ENCODE measurements around the gene PCDHA9. TPM values are rescaled to one million over a fixed set of nuclear protein-coding genes. Genes with fewer than 3 reads are reported as not detected.
"Not testable (repeated sequence)": the region's sequence is repeated elsewhere in the genome, so short reads cannot be mapped to it uniquely, and the experiment has no call there.

PCDHA9 gene
- total RNA-seq, 2 experiments from 2014 or later = not detected

DNA sequence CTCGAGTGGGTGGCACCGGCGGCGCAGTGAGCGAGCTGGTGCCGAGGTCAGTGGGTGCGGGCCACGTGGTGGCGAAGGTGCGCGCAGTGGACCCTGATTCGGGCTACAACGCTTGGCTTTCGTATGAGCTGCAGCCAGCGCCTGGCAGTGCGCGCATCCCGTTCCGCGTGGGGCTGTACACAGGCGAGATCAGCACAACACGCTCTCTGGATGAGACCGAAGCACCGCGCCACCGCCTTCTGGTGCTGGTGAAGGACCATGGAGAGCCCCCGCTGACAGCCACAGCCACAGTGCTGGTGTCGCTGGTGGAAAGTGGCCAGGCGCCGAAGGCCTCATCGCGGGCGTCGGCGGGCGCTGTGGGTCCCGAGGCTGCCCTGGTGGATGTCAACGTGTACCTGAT, 24.7 kb upstream of the PCDHA9 start:
- Mint-ChIP-seq H3K9me3 (peaks cover 10% of the 10 kb centered on the region), H3K4me3 (no peak overlapping the region), H3K4me1 (ENCODE audit: low read depth) (no peaks in the 10 kb centered on the region), H3K27me3 (peaks cover 46% of the 10 kb centered on the region), H3K27ac (no peak overlapping the region), H3K36me3 (ENCODE audit: low read depth) (peaks cover 8% of the 10 kb centered on the region)
- POLR2A ChIA-PET = no interaction called here
- Histone ChIP-seq H3K4me3 (ENCODE audit: low read length) (no peak overlapping the region), H3K27ac (ENCODE audit: low read depth in 1 of 2, low read length in 2 of 2) (no peak overlapping the region), H3K27me3 (ENCODE audit: control insufficient read depth in 1 of 2, insufficient read depth in 2 of 2, low read length in 2 of 2) (peaks cover 18 to 29% of the 10 kb centered on the region in 2 experiments), H3K9me3 (ENCODE audit: control insufficient read depth in 1 of 2, insufficient read depth in 1 of 2, low read length in 2 of 2) (peaks cover 20 to 33% of the 10 kb centered on the region in 2 experiments), H3K4me1 (ENCODE audit: insufficient read depth, low read length) (no peaks in the 10 kb centered on the region), H3K36me3 (ENCODE audit: insufficient read depth, low read length) (no peaks in the 10 kb centered on the region)
- intact Hi-C loops (cut with DNase I, micrococcal nuclease) = no loop called here
- ATAC-seq (ENCODE audit: poor library complexity) (no peak), DNase-seq (no peak)
- CTCF ChIA-PET = no interaction called here
- TF ChIP-seq, protein P1, sequence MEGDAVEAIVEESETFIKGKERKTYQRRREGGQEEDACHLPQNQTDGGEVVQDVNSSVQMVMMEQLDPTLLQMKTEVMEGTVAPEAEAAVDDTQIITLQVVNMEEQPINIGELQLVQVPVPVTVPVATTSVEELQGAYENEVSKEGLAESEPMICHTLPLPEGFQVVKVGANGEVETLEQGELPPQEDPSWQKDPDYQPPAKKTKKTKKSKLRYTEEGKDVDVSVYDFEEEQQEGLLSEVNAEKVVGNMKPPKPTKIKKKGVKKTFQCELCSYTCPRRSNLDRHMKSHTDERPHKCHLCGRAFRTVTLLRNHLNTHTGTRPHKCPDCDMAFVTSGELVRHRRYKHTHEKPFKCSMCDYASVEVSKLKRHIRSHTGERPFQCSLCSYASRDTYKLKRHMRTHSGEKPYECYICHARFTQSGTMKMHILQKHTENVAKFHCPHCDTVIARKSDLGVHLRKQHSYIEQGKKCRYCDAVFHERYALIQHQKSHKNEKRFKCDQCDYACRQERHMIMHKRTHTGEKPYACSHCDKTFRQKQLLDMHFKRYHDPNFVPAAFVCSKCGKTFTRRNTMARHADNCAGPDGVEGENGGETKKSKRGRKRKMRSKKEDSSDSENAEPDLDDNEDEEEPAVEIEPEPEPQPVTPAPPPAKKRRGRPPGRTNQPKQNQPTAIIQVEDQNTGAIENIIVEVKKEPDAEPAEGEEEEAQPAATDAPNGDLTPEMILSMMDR (IDR thresholded peaks at IDR 0.05) = no peak

DNA sequence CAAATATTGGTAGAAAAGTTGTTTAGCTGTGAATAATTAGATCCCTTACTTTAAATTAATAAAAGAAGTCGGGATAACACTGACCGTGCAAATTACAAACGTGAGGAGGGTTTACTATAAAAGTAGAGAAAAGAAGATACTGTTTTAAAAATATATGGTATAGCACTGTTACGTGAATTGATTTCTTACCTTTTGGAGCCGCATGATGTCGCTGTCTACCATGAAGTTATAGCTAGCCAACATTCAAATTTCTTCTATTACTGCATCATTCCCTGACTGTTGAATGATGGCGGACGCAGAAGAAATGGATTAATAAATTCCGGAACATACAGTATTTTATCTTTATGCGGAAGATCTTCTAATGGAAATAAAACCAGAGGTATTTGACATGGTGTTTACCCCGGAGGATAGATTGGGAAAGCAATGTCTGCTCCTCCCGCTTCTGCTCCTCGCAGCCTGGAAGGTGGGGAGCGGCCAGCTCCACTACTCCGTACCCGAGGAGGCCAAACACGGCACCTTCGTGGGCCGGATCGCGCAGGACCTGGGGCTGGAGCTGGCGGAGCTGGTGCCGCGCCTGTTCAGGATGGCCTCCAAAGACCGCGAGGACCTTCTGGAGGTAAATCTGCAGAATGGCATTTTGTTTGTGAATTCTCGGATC, 20.3 kb upstream of the PCDHA9 start, which contains the start of gene PCDHA6:
PCDHA6 (plus strand) TSS at position 257 of the 658 bp plus-strand sequence; CDS start at position 389, 132 bp downstream.
- no peaks in the 10 kb centered on the region for H3K4me1 Mint-ChIP-seq (ENCODE audit: low read depth)
- Histone ChIP-seq H3K36me3 (ENCODE audit: insufficient read depth, low read length) (no peaks in the 10 kb centered on the region), H3K27me3 (ENCODE audit: control insufficient read depth in 1 of 2, insufficient read depth in 2 of 2, low read length in 2 of 2) (peaks cover 14 to 32% of the 10 kb centered on the region in 2 experiments), H3K27ac (ENCODE audit: low read depth in 1 of 2, low read length in 2 of 2) (no peak within 1 kb of the TSS), H3K4me1 (ENCODE audit: insufficient read depth, low read length) (no peaks in the 10 kb centered on the region), H3K9me3 (ENCODE audit: control insufficient read depth in 1 of 2, insufficient read depth in 1 of 2, low read length in 2 of 2) (peaks cover 40 to 42% of the 10 kb centered on the region in 2 experiments), H3K4me3 (ENCODE audit: low read length) (no peak within 1 kb of the TSS)
- H3K36me3 Mint-ChIP-seq (ENCODE audit: low read depth) = peaks cover 8% of the 10 kb centered on the region
- peaks cover 16% of the 10 kb centered on the region for H3K9me3 Mint-ChIP-seq
- no peak within 1 kb of the TSS for H3K27ac Mint-ChIP-seq
- ChIA-PET POLR2A (no interaction called here), CTCF (no interaction called here)
- TF ChIP-seq, protein P1 (IDR thresholded peaks at IDR 0.05) = no peak
- ATAC-seq (ENCODE audit: poor library complexity) = no peak
- intact Hi-C loops (cut with DNase I, micrococcal nuclease) = no loop called here
- peaks cover 51% of the 10 kb centered on the region for H3K27me3 Mint-ChIP-seq
- DNase-seq = no peak
- H3K4me3 Mint-ChIP-seq = no peak within 1 kb of the TSS

DNA sequence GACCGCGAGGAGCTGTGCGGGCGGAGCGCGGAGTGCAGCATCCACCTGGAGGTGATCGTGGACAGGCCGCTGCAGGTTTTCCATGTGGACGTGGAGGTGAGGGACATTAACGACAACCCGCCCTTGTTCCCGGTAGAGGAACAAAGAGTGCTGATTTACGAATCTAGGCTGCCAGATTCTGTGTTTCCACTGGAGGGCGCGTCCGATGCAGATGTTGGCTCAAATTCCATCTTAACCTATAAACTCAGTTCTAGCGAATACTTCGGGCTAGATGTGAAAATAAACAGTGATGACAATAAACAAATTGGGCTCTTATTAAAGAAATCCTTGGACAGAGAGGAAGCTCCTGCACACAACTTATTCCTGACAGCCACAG, 19.8 kb upstream of the PCDHA9 start:
- TF ChIP-seq, protein P1 (IDR thresholded peaks at IDR 0.05) = no peak
- ATAC-seq (ENCODE audit: poor library complexity) (no peak), DNase-seq (no peak)
- H3K4me1 Mint-ChIP-seq (ENCODE audit: low read depth) = no peaks in the 10 kb centered on the region
- Histone ChIP-seq H3K9me3 (ENCODE audit: control insufficient read depth in 1 of 2, insufficient read depth in 1 of 2, low read length in 2 of 2) (peaks cover 34 to 42% of the 10 kb centered on the region in 2 experiments), H3K27ac (ENCODE audit: low read depth in 1 of 2, low read length in 2 of 2) (no peak overlapping the region), H3K4me1 (ENCODE audit: insufficient read depth, low read length) (no peaks in the 10 kb centered on the region), H3K27me3 (ENCODE audit: control insufficient read depth in 1 of 2, insufficient read depth in 2 of 2, low read length in 2 of 2) (peaks cover 13 to 36% of the 10 kb centered on the region in 2 experiments), H3K4me3 (ENCODE audit: low read length) (no peak overlapping the region), H3K36me3 (ENCODE audit: insufficient read depth, low read length) (no peaks in the 10 kb centered on the region)
- peaks cover 19% of the 10 kb centered on the region for H3K9me3 Mint-ChIP-seq
- H3K27ac Mint-ChIP-seq = no peak overlapping the region
- peaks cover 55% of the 10 kb centered on the region for H3K27me3 Mint-ChIP-seq
- H3K4me3 Mint-ChIP-seq = no peak overlapping the region
- ChIA-PET POLR2A (no interaction called here), CTCF (no interaction called here)
- peaks cover 8% of the 10 kb centered on the region for H3K36me3 Mint-ChIP-seq (ENCODE audit: low read depth)
- intact Hi-C loops (cut with DNase I, micrococcal nuclease) = no loop called here

DNA sequence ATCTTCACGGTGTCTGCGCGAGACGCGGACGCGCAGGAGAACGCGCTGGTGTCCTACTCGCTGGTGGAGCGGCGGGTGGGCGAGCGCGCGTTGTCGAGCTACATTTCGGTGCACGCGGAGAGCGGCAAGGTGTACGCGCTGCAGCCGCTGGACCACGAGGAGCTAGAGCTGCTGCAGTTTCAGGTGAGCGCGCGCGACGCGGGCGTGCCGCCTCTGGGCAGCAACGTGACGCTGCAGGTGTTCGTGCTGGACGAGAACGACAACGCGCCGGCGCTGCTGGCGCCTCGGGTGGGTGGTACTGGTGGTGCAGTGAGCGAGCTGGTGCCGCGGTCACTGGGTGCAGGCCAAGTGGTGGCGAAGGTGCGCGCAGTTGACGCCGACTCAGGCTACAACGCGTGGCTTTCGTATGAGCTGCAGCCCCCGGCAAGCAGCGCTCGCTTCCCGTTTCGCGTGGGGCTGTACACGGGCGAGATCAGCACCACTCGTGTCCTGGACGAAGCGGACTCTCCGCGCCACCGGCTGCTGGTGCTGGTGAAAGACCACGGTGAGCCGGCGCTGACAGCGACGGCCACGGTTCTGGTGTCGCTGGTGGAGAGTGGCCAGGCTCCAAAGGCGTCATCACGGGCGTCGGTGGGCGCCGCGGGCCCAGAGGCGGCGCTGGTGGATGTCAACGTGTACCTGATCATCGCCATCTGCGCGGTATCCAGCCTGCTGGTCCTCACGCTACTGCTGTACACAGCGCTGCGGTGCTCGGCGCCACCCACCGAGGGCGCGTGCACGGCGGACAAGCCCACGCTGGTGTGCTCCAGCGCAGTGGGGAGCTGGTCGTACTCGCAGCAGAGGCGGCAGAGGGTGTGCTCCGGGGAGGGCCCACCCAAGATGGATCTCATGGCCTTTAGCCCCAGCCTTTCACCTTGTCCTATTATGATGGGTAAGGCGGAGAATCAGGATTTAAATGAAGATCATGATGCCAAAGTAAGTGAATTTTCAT, 18.4 kb upstream of the PCDHA9 start:
- Mint-ChIP-seq H3K9me3 (peaks cover 22% of the 10 kb centered on the region), H3K27me3 (peaks cover 66% of the 10 kb centered on the region)
- ATAC-seq (ENCODE audit: poor library complexity); CTCF ChIA-PET; H3K4me3 Mint-ChIP-seq; DNase-seq; H3K4me3 ChIP-seq (ENCODE audit: low read length); POLR2A ChIA-PET; H3K36me3 ChIP-seq (ENCODE audit: insufficient read depth, low read length); H3K27ac ChIP-seq (ENCODE audit: low read depth in 1 of 2, low read length in 2 of 2); H3K4me1 Mint-ChIP-seq (ENCODE audit: low read depth); intact Hi-C loops (cut with DNase I, micrococcal nuclease); H3K27ac Mint-ChIP-seq; H3K36me3 Mint-ChIP-seq (ENCODE audit: low read depth); H3K4me1 ChIP-seq (ENCODE audit: insufficient read depth, low read length): not testable (repeated sequence)
- Histone ChIP-seq H3K27me3 (ENCODE audit: control insufficient read depth in 1 of 2, insufficient read depth in 2 of 2, low read length in 2 of 2) (peaks cover 17 to 36% of the 10 kb centered on the region in 2 experiments), H3K9me3 (ENCODE audit: control insufficient read depth in 1 of 2, insufficient read depth in 1 of 2, low read length in 2 of 2) (peaks cover 35 to 42% of the 10 kb centered on the region in 2 experiments)
